HG03108 (cell line): ENCODE data around the gene MTMR8.
"Not testable (repeated sequence)": the region's sequence is repeated elsewhere in the genome, so short reads cannot be mapped to it uniquely, and the experiment has no call there.

Source experiments
- ATAC-seq: cut with Tn5 transposase; IDR thresholded peaks from one replicate; pipeline ENCODE4 v1.9.1; 2021; ENCODE audit warnings: moderate library complexity; ENCODE audit not compliant: unreplicated experiment

The MTMR8 gene

DNA sequence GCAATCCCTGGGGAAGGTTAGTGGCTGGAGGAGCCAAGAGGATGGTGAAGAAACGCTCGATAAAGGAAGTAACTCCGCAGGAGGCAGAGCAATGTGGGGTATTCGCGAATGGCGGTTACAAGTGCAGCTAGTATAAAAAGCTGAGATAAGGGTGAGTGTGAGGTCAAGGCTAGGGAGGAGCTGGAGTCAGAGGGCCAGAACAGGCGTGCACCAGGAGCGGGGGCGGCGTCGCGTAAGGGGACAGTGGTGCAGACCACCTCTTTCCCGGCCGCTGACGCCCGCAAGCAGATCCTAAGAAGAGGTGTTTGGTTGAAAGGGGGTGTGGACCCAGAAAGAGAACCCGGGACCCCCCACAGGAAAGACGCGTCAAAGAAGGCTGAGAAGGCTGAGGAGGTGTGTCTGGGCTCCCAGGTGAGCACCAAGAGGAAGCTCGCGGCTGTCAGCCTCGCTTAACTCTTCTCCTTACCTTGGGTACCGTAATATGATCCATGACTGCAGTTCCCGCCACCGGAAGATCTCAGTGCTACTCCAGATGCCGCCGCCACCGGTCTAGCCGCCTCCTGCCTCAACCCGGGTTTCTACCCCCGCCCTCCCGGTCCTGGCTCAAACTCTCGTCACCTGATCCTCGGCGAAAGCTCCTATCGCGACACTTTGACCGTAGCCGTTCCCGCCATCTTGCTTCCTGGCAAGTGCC, at the start of gene MTMR8:
MTMR8 (minus strand) TSS at position 579 of the 694 bp plus-strand sequence; CDS start at position 490, 89 bp downstream.
- peak; percentile 96 for ATAC-seq

DNA sequence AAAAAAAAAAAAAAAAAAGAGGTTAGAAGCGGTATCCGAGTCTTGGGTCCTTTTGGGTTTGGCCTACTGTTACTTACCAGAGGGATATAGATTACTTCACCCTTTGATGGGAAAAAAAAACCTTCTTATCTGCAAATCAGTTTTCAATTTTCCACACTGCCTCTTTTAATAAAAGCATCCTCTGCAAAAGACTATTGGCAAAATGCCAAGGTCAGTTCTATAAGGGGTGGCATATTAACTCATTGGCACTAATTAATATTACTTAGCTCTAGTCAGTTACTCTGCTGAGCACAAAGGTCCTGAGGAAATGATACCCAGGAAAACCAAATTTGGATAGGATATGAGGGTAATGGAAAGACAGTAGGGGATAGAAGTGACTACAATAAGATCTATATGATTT, 44.3 kb upstream of the MTMR8 start:
- no peak for ATAC-seq

DNA sequence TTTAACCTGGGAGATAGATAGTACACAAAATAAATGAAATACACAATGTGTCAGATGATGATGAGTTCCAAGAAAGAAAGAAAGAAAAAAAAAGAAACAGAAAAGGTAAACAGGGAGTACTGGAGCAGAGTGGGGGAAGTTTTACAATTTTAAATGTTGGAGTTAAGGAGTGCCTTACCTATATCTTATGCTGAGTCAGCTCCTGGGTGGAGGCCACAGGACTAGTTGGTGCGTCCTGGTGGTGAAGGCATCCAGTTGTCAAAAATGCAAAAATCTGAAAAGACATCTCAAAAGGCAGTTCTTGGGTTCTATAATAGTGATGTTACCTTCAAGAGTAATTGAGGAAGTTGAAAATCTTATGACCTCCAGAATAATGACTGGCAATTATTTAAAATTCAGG, 42.4 kb upstream of the MTMR8 start:
- no peak for ATAC-seq

DNA sequence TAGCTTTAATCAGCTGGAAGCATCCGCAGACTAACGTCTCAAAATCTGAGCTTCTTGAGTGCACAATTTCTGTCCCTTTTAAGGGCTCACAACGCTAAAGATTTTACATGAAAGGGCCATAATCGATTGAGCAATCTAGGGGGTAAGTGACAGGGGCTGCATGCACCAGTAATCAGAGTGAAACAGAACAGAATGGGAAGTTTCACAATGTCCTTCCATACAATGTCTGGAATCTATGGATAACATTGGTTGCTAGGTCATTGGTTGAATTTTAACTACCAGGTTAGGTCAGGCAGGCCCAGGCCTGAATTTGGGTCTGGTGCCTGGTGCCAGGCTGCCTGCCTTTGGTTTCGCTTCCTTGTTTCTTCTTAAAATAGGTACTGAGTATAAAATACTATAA, 42.0 kb upstream of the MTMR8 start:
- ATAC-seq = no peak

DNA sequence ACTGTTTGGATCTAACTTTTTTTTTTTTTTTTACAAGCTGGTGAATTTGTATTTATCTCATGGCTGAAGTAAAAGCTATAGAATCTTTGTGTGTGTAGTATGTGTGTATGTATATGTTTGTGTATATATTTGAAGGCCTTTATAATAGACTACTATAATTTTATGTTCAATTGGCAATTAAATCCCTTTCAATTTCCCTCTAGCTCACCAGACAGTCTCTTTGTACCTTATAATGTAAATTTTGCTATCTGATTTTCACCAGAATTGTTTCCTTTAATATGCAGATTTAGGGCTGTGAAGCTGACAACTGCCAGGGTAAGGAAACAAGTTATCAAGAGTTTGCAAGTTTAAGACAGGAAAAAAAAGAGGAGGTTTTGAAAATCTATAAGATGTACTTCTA, 33.1 kb upstream of the MTMR8 start:
- no peak for ATAC-seq

DNA sequence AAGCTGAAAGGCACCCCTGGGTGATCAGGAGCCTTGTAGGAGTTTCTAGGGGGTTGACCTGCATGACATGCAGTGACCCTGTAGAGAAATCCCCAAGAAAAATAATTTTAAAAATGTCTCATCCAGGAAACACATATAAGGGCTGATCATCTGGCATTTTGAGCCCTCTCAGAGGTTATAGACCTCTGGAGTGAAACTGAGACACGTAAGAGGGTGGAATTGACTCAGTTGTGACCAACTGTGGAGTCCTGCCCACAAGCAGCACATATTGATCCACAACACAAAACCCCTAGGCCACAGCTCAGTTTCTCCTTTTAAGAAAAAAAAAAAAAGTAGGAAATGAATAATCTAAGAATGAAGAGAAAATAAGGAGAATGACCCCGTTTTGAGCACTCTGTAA, 32.5 kb upstream of the MTMR8 start:
- ATAC-seq = peak; percentile 78

DNA sequence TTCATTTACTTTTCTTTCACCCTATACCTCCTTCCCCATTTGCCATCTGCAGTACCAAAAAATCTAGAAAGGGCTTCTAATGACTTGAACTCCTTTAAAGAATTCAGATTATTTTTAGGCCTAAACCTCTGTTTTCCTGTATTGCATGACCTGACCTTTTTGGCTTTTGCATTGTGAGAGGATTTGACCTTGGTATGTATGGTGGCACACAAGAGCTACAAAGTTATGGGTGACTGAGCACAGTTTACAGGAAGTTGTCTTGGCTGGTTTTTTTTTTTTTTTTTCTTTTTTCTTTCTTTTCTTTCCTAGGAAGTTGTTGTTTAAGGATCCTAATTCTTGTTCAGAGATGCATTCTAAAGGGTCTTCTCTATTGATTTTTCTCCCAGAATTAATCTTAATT, 32.0 kb upstream of the MTMR8 start:
- ATAC-seq = peak; percentile 70

DNA sequence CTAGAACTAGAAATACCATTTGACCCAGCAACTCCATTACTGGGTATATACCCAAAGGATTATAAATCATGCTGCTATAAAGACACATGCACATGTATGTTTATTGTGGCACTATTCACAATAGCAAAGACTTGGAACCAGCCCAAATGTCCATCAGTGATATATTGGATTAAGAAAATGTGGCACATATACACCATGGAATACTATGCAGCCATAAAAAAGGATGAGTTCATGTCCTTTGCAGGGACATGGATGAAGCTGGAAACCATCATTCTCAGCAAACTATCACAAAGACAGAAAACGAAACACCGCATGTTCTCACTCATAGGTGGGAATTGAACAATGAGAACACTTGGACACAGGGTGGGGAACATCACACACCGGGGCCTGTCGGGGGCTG, 14.5 kb upstream of the MTMR8 start:
- not testable (repeated sequence) for ATAC-seq

DNA sequence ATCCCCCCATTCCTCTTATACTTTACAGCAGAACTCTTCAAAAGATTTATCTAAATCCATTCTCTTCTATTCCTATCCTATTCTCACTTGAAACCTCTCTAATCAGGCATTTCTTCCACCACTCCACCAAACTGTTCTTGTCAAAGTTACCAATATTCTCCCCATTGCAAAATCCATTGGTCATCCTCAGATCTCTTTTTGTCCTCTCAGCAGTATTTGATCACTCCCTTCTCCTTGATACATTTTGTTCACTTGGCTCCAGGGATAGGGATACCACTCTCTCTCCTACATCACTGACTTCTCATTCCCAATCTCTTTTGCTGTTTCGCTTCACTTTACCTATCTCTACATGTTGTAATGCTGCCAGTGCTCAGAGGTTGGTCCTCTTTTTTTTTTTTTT, 2.8 kb upstream of the MTMR8 start:
- ATAC-seq = no peak

DNA sequence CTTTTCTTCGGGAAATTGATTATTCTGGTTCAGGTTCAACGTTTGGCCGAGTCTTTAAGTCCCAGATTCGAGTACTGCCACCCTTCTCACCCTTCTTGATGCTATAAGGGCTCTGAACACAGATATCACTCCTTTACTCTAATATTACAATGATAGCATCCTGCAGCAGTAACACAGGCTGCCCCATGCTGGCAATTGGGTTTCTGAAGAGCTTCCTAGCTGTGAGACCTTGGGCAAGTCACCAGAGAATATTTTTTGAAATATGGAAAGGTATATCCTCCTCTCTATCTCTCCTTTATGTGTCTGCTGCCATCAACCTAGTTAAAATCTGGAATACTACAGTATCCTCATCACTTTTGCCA, 297 bp upstream of the MTMR8 start:
- ATAC-seq = peak; percentile 19

DNA sequence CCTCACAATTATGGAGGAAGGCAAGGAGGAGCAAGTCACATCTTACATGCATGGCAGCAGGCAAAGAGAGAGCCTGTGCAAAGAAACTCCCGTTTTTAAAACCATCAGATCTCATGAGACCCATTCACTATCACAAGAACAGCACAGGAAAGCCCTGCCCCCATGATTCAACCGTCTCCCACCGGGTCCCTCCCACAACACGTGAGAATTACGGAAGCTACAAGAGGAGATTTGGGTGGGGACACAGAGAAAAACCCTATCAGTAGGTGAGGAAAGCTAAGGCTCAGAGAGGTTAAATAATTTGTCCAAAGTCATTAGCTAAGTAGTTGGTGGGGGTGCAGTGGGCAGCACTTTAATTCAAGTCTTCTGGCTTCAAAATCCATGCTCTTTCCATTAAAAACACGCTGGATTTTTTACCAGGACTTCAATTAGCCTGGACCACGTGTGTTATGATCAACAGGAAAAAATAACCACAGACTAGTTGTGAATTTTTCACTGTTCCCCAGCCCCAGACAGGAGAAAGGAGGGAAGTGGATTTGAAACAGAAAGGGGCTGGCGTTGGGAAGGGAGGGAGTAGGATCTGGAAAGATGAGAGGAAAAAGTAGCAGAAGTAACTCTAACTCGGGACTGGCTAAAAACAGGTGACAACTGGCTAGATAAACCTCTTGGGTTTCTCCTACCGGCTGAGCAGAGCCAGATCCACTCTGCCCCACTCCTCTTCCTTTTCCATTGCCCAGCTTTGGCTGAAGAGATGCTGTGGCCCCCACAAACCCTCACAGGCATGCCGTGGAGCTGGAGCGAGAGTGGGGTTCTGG, 986 bp downstream of the MTMR8 start:
- no peak for ATAC-seq

DNA sequence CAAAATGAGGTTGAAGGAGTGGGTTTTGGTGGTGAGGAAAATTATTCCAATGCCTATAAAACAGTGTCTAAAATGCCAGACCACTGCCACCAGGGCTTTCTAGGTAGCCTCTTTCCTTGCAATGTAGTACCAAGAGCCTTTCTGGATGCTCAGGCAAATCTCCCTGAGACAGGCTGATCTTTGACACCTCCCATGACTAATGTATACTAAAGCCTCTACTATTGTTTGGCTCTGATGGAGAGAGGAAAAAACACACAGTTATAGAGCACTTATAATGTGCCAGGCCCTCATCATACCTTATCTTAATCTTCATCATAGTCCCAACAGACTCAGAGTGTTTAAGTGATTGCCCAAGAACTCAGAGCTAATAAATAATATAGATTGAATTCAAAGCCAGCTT, 5.8 kb downstream of the MTMR8 start:
- ATAC-seq = no peak

DNA sequence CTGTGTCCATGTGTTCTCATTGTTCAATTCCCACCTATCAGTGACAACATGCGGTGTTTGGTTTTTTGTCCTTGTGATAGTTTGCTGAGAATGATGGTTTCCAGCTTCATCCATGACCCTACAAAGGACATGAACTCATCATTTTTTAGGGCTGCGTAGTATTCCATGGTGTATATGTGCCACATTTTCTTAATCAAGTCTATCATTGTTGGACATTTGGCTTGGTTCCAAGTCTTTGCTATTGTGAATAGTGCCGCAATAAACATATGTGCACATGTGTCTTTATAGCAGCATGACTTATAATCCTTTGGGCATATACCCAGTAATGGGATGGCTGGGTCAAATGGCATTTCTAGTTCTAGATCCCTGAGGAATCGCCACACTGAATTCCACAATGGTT, 14.5 kb downstream of the MTMR8 start:
- ATAC-seq = not testable (repeated sequence)

DNA sequence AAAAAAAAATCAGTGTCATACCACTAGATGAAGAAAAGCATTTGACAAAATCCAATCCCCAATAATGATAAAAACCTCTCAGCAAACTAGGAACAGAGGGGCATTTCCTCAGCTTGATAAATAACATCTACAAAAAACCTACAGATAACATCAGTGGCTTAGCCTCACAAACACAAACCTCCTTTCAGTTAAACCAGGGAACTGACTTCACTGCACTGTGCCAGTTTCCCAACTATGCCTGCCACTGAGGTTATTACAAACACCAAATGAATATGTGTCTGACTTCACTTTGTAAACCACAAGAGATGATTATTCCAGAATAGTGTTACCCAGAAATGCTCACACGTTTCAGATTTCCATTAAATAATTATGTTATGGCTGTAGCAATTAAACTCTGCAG, 15.3 kb downstream of the MTMR8 start:
- no peak for ATAC-seq

DNA sequence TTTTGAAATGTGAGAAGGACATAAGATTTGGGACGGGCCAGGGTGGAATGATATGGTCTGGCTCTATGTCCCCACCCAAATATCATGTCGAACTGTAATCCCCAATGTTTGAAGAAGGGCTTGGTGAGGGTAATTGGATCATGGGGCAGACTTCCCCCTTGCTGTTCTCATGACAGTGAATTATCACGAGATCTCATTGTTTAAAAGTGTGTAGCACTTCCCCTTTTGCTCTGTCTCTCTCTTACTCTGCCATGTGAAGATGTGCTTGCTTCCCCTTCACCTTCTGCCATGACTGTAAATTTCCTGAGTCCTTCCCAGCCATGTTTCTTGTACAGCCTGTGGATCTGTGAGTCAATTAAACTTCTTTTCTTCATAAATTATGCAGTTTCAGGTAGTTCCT, 17.5 kb downstream of the MTMR8 start:
- no peak for ATAC-seq

DNA sequence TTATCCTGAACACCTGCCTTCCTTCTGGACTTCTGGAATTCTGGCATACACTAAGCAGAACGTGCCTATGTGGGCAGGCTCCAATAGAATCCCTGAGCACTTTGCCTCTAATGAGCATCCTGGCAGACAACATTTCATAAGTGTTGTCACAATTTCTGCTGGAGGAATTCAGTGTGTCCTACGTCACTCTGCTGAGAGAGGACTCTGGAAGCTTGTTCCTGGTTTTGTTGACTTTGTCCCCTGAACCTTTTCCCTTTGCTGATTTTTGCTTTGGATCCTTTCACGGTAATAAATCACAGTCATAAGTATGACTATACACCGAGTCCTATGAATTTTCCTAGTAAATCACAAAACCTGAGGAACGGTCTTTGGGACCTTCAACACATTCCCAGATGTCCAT, 43.2 kb downstream of the MTMR8 start:
- ATAC-seq = no peak

DNA sequence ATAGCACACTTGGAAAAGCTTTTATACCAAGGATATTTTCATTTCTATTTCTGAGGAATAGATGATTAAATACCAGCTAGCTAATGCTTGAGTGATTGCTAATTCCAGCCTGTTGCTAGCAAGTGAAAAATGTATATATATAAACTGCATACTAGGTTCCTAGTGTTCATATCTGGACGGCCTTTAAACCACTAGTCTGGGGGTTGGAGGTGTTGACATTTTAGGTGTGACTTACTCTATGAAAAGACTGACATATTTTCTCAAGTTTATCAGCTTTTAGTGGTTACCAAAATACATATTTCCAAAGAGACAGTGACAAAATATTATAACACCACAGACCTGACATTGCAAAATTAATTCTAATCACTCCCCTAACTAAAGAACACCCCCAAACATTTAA, 44.7 kb downstream of the MTMR8 start:
- no peak for ATAC-seq

DNA sequence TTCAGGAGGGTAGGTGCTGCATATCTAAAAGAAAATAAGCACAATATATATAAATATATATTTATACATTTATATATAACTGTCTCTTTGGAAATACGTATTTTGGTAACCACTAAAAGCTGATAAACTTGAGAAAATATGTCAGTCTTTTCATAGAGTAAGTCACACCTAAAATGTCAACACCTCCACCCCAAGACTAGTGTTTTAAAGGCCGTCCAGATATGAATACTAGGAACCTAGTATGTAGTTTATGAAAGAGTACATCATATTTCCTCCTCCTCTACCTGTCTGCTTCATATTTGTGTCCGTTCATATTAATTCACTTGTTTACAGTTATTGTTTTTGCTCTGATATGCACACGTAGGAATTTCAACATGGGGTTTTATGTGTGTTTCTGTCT, 45.2 kb downstream of the MTMR8 start:
- no peak for ATAC-seq

DNA sequence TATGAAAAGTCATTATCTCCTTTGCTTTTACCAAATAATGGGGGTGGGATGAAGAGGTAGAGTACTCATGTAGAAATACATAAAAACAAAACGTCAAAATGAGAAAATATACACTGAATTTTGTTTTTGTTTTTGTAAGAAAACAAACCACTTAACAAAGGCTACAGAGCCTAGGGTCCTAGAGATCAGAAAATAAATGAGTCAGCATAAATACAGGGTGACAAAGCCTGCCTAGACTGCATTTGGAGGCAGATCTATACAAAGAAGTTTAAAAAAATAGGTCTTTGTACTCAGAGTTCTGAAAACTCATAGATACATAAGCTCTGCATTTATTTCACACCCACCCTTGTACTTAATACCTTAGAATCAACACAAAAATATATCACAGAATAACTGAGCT, 52.4 kb downstream of the MTMR8 start:
- ATAC-seq = no peak

DNA sequence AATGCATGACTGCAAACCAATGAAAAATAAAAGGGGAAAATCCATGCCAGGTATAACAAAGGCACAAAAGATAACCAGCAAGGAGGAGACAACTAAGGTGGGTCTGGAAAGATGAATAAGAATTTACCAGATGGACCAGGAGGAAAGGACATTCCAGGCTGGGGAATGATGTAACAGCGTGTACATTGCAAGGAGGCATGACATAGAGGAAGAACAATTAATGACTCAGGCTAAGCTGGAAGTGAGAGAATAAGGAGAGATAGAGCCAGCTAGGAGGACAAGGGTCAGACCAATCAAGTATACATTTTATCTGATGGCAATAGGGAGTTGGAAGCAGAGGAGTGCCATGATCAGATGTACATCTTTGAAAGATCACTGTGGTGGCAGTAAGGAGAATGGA, 57.0 kb downstream of the MTMR8 start:
- ATAC-seq = no peak

DNA sequence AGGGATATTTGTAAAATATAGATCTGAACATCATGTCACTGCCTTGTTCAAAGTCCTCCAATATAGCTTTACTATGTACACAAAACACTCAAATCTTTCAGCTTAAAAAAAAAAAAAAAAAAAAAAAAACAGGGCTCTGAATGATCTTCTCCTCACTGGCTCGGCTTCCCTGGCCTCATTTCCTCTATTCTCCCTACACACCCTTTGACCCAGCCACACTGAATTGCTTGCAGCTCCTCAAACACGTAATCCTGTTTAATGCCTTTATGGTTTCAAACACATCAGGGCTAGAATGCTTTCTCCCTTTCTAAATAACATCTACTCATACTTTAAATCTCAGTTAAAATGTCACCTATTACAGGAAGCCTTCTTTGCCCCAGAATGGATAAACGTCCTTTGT, 60.8 kb downstream of the MTMR8 start:
- ATAC-seq = no peak

DNA sequence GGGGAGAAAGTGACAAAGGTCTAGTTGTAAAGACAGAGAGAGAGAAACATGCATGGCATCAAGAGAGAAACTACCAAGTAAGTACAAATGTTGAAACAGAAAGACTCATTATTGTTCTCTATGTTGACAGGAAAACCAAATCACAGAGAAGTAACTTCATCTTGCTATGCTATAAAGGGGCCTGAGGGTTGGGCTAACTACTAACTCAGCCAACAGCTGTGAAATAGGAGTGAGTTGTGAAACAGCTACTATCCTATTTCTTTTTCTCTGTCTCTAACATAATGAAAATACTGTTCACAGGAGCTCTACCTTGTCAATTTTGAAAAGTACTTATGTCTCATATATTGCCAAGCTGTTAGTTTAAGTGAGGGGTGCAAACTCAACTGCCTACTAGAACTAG, 65.0 kb downstream of the MTMR8 start:
- ATAC-seq = no peak

DNA sequence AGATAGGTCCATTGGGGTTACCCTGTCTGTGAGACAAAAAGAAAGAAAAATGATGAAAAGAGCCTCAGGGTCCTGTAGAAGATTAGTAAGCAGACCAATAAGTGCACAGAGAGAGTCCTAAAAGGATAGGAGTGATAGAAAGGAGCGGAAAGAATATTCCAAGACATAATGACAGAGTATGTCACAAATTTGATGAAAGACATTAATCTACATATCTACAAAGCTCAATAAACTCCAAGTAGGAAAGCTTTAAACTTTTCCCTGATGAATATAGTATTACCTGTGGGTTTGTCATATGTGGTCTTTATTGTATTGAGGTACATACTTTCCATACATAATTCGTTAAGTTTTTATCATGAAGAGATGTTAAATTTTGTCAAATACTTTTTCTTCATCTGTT, 73.7 kb downstream of the MTMR8 start:
- no peak for ATAC-seq
